ENCODE results near the gene PRSS57.
"Not testable (repeated sequence)": the region's sequence is repeated elsewhere in the genome, so short reads cannot be mapped to it uniquely, and the experiment has no call there.

Gene PRSS57

DNA sequence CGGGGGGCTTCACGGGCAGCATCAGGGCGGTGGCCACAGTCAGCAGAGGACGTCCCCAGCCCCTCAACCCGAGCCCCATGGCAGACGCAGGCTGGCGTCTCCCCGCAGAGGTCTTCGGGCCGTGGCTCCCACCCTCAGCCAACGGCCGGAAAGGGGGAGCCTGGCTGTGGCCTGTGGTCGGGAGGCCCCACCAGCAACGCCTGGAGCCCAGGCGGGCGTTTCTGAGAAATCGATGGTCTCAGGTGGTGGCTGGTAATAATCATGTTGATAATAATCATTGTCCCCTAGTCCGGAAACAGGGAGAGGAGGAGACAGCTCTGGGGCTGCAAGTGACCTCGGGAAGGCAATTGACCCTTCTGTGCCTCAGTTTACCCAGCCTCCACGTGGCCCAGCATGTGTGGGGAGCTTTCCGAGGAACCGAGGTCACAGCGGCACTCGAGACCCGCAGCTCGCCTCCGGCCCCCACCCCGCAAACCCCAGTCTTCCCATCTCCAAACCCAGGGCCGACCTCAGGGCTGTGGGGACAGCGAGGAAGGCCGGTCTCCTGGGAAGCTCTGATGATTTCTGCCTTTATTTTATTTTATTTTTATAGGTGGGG lies at the start of gene PRSS57:
Gene PRSS57, minus strand, starts transcription at position 101 of the 598 bp plus-strand sequence. Its CDS starts 22 bp downstream, at position 79.
- in situ Hi-C loops (cut with MboI; ENCODE audit: low sequenced_read_pairs): no loop called here
- Histone ChIP-seq H3K9me3 (no peaks in the 10 kb centered on the region), H3K4me1 (no peaks in the 10 kb centered on the region), H3K4me3 (no peak within 1 kb of the TSS), H3K27me3 (ENCODE audit: low read depth) (peaks cover 11% of the 10 kb centered on the region), H3K36me3 (replicated peaks) (no peaks in the 10 kb centered on the region)
- DNase-seq (ENCODE audit: low spot score in 2 of 2): no peak

- peaks cover 16% of the 10 kb centered on the region for H3K9me3 ChIP-seq
- no peak for DNase-seq (ENCODE audit: low spot score in 2 of 2)
- no peaks in the 10 kb centered on the region for H3K36me3 ChIP-seq (replicated peaks)
- no peaks in the 10 kb centered on the region for H3K4me1 ChIP-seq
- no peaks in the 10 kb centered on the region for H3K27me3 ChIP-seq (ENCODE audit: low read depth)
- in situ Hi-C loops (cut with MboI; ENCODE audit: low sequenced_read_pairs): loop anchor here (25.0 kb wide), 1 partner anchor 156 kb away; the partner anchor contains the start of gene HCN2
- H3K4me3 ChIP-seq: no peak overlapping the region
Measured at GRCh38 chr19:743168-743687, 48.0 kb upstream of the PRSS57 start.

DNA sequence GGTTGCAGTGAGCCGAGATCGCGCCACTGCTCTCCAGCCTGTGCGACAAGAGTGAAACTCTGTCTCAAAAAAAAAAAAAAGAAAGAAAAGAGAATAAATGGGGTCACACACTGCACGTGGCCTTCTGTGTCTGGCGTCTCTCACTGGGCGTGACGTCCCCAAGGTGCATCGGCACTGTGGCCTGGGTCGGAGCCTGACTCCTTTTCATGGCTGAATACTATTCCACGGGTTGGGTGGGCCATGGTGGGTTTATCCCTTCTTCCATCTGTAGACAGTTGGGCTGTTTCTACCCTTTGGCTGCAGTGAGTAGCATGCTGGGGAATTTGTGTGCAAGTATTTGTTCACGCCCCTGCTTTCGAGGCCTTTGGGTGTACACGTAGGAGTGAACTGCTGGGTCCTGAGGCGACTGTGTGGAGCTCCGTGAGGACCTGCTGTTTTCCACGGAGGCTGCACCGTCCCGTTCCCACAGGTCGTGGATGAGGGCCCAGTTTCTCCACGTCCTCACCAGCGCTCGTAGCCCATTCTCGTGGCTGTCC lies 47.4 kb upstream of the PRSS57 start:
- in situ Hi-C loops (cut with MboI; ENCODE audit: low sequenced_read_pairs): loop anchor here (25.0 kb wide), 1 partner anchor 155 kb away; the partner anchor contains the start of gene HCN2

GRCh38 chr19:741506-742131 lies 46.4 kb upstream of the PRSS57 start:
- in situ Hi-C loops (cut with MboI; ENCODE audit: low sequenced_read_pairs): loop anchor here (25.0 kb wide), 1 partner anchor 154 kb away; the partner anchor contains the start of gene HCN2
- peak; percentile 36 to 68 for DNase-seq (ENCODE audit: low spot score in 2 of 2)
- peaks cover 10% of the 10 kb centered on the region; the same call in 1 of the 2 replicates for H3K9me3 ChIP-seq
- H3K4me1 ChIP-seq: no peaks in the 10 kb centered on the region
- H3K4me3 ChIP-seq: no peak overlapping the region
- no peaks in the 10 kb centered on the region; the same call in 1 of the 2 replicates for H3K36me3 ChIP-seq (replicated peaks)
- H3K27me3 ChIP-seq (ENCODE audit: low read depth): no peaks in the 10 kb centered on the region

More for the DNA sequence above, 47.4 kb upstream of the PRSS57 start:
- H3K36me3 ChIP-seq (replicated peaks): no peaks in the 10 kb centered on the region
- H3K9me3 ChIP-seq: peaks cover 12% of the 10 kb centered on the region
- no peaks in the 10 kb centered on the region for H3K4me1 ChIP-seq
- H3K4me3 ChIP-seq: no peak overlapping the region
- DNase-seq (ENCODE audit: low spot score in 2 of 2): no peak
- no peaks in the 10 kb centered on the region for H3K27me3 ChIP-seq (ENCODE audit: low read depth)

GRCh38 chr19:740816-741505 lies 45.7 kb upstream of the PRSS57 start:
- not testable (repeated sequence) for H3K9me3 ChIP-seq; H3K4me1 ChIP-seq; H3K4me3 ChIP-seq; H3K27me3 ChIP-seq (ENCODE audit: low read depth); DNase-seq (ENCODE audit: low spot score in 2 of 2); H3K36me3 ChIP-seq (replicated peaks)
- in situ Hi-C loops (cut with MboI; ENCODE audit: low sequenced_read_pairs): loop anchor here (25.0 kb wide), 1 partner anchor 154 kb away; the partner anchor contains the start of gene HCN2

DNA sequence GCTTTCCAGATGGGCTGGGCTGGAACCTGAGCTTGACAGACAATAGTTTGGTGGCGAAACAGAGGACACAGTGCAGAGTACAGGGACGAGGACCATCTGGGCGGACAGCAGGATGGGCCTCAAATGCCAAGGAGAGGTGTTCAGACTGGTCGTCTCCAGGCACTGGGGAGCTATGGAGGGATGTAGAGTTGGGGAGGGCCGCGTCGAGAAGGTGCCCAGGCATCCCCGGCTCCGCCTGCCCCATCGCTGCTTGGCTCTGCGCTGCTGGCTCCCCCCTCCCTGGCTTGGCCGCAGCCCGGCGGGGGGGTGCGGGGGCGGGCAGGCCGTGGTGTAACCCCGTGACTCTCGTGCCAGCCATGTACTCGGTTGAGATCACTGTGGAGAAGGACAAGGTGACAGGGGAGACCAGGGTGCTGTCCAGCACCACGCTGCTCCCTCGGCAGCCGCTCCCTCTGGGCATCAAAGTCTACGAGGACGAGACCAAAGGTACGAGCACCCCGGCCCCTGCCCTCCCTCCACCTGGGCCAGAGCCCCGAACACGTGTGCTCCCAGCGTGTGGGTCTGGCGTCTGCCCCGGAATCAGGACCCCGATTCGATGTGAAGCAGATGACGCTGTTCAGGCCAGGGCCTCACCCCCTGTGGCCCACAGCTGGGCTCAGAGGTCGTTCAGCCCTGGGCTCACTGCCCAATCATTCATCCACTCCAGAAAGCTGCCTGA lies 44.9 kb upstream of the PRSS57 start:
- H3K36me3 ChIP-seq (replicated peaks): no peaks in the 10 kb centered on the region; the same call in 1 of the 2 replicates
- in situ Hi-C loops (cut with MboI; ENCODE audit: low sequenced_read_pairs): loop anchor here (25.0 kb wide), 1 partner anchor 153 kb away; the partner anchor contains the start of gene HCN2
- no peaks in the 10 kb centered on the region for H3K4me1 ChIP-seq
- H3K4me3 ChIP-seq: no peak overlapping the region
- peaks cover 8% of the 10 kb centered on the region; the same call in 1 of the 2 replicates for H3K9me3 ChIP-seq
- DNase-seq (ENCODE audit: low spot score in 2 of 2): no peak
- no peaks in the 10 kb centered on the region for H3K27me3 ChIP-seq (ENCODE audit: low read depth)

DNA sequence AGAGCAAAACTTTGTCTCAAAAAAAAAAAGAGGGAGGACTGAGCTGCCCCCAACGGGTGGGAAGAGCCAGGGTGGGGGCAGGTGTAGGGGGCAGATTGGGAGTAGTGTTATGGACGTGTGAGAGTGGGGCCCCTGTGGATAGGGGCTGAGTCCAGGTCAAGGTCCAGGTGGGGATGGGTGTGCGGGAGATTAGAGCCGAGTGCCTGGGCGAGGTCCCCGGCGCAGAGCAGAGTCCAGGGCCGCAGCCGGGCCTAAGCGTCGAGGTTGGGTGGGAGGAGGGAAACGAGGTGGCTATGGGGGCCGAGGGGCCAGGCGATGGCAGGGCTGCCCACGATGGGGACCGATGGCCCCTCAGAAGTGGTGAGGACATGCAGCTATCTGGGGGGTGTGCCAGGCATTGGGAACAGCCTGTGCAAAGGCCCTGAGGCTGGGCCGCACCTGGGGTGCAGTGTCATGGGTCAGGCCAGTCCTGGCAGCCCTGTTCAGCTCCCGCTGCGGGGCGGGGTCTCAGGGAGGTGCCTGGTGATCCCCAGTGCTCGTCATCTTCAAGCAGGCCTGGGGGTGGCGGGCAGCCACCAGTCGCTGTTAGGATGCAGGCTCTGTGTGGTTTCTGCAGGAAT lies 43.4 kb upstream of the PRSS57 start:
- DNase-seq (ENCODE audit: low spot score in 2 of 2): no peak
- no peak overlapping the region for H3K4me3 ChIP-seq
- H3K27me3 ChIP-seq (ENCODE audit: low read depth): no peaks in the 10 kb centered on the region
- in situ Hi-C loops (cut with MboI; ENCODE audit: low sequenced_read_pairs): loop anchor here (25.0 kb wide), 1 partner anchor 151 kb away; the partner anchor contains the start of gene HCN2
- H3K4me1 ChIP-seq: no peaks in the 10 kb centered on the region
- peaks cover 7% of the 10 kb centered on the region for H3K36me3 ChIP-seq (replicated peaks)
- H3K9me3 ChIP-seq: 0 out of 2 replicates have a peak, but pooled peaks cover 3% of the 10 kb centered on the region

- no peaks in the 10 kb centered on the region for H3K27me3 ChIP-seq (ENCODE audit: low read depth)
- H3K9me3 ChIP-seq: no peaks in the 10 kb centered on the region
- no peaks in the 10 kb centered on the region for H3K4me1 ChIP-seq
- peak; percentile 51 to 89 for DNase-seq (ENCODE audit: low spot score in 2 of 2)
- in situ Hi-C loops (cut with MboI; ENCODE audit: low sequenced_read_pairs): loop anchor here (25.0 kb wide), 1 partner anchor 150 kb away; the partner anchor contains the start of gene HCN2
- no peak overlapping the region for H3K4me3 ChIP-seq
- peaks cover 10% of the 10 kb centered on the region for H3K36me3 ChIP-seq (replicated peaks)
Measured at GRCh38 chr19:737591-738093, 42.4 kb upstream of the PRSS57 start.

- no peaks in the 10 kb centered on the region for H3K27me3 ChIP-seq (ENCODE audit: low read depth)
- in situ Hi-C loops (cut with MboI; ENCODE audit: low sequenced_read_pairs): loop anchor here (25.0 kb wide), 1 partner anchor 149 kb away; the partner anchor contains the start of gene HCN2
- H3K9me3 ChIP-seq: no peaks in the 10 kb centered on the region
- H3K4me3 ChIP-seq: no peak overlapping the region
- H3K4me1 ChIP-seq: no peaks in the 10 kb centered on the region
- no peak for DNase-seq (ENCODE audit: low spot score in 2 of 2)
- H3K36me3 ChIP-seq (replicated peaks): peaks cover 19% of the 10 kb centered on the region
Measured at GRCh38 chr19:736125-736524, 40.9 kb upstream of the PRSS57 start.

GRCh38 chr19:734716-735115 lies 39.5 kb upstream of the PRSS57 start:
- Histone ChIP-seq H3K36me3 (replicated peaks) (peaks cover 19% of the 10 kb centered on the region), H3K27me3 (ENCODE audit: low read depth) (no peaks in the 10 kb centered on the region)
- in situ Hi-C loops (cut with MboI; ENCODE audit: low sequenced_read_pairs): loop anchor here (5.0 to 25.0 kb wide), 2 partner anchors 67 to 147 kb away; partner anchors contain the start of gene HCN2

DNA sequence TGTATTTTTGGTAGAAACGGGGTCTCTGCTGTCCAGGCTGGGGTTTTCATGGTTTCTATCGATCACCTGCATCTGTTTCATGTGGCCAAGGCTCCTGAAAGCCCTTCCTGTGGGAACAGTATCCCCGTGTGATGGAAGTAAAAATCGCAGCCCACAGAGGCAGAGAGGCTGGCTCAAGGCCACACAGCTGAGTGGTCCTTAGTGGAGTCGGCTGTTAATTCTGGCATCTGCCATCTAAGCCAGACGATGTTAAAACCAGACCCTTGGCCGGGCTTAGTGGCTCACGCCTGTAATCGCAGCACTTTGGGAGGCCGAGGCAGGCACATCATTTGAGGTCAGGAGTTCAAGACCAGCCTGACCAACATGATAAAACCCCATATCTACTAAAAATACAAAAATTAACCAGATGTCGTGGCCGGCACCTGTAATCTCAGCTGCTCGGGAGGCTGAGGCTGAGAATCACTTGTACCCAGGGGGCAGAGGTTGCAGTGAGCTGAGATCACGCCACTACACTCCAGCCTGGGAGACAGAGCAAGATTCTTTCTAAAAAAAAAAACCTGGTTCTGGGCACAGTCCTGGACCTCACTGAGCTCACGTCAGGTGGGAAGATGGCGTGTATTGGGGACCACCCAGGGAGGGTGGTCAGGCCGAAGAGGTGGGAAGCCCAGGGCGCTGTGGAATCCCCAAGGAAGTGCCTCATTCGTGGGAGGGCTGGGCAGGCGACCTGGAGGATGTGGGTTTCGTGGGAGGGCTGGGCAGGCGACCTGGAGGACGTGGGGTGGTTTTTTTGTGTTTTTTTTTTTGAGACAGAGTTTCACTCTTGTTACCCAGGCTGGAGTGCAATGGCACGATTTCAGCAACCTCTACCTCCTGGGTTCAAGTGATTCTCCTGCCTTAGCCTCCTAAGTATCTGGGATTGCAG lies 37.2 kb upstream of the PRSS57 start:
- peaks cover 23% of the 10 kb centered on the region for H3K36me3 ChIP-seq (replicated peaks)
- no peaks in the 10 kb centered on the region for H3K4me1 ChIP-seq
- DNase-seq (ENCODE audit: low spot score in 2 of 2): no peak
- no peak overlapping the region for H3K4me3 ChIP-seq
- no peaks in the 10 kb centered on the region for H3K9me3 ChIP-seq
- in situ Hi-C loops (cut with MboI; ENCODE audit: low sequenced_read_pairs): loop anchor here (5.0 to 25.0 kb wide), 2 partner anchors 65 to 145 kb away; partner anchors contain the start of gene HCN2
- no peaks in the 10 kb centered on the region for H3K27me3 ChIP-seq (ENCODE audit: low read depth)

More at GRCh38 chr19:734716-735115, 39.5 kb upstream of the PRSS57 start:
- no peak for DNase-seq (ENCODE audit: low spot score in 2 of 2)
- Histone ChIP-seq H3K9me3 (no peaks in the 10 kb centered on the region), H3K4me1 (no peaks in the 10 kb centered on the region), H3K4me3 (no peak overlapping the region)
